BLaER1 (cell line): ENCODE measurements around the gene SEC14L5.
"Not testable (repeated sequence)": the region's sequence is repeated elsewhere in the genome, so short reads cannot be mapped to it uniquely, and the experiment has no call there.

ENCODE experiments used
- H3K27ac ChIP-seq: shearing (Covaris generic); formaldehyde crosslinking; 2 replicates; pipeline ENCODE4 v1.8.1; 2022
- H3K27me3 ChIP-seq: shearing (Covaris generic); formaldehyde crosslinking; 2 replicates; pipeline ENCODE4 v1.8.1; 2022
- H3K36me3 ChIP-seq: shearing (Covaris generic); formaldehyde crosslinking; 2 replicates; pipeline ENCODE4 v1.8.1; 2022
- H3K4me1 ChIP-seq: shearing (Covaris generic); formaldehyde crosslinking; 2 replicates; pipeline ENCODE4 v1.8.1; 2022
- H3K4me2 ChIP-seq: shearing (Covaris generic); formaldehyde crosslinking; 2 replicates; pipeline ENCODE4 v1.8.1; 2022
- H3K4me3 ChIP-seq: shearing (Covaris generic); formaldehyde crosslinking; 2 replicates; pipeline ENCODE4 v1.8.1; 2022
- H3K9ac ChIP-seq: shearing (Covaris generic); formaldehyde crosslinking; 2 replicates; pipeline ENCODE4 v1.8.1; 2022
- H3K9me3 ChIP-seq: shearing (Covaris generic); formaldehyde crosslinking; 2 replicates; pipeline ENCODE4 v1.8.1; 2022
- H4K20me1 ChIP-seq: shearing (Covaris generic); formaldehyde crosslinking; 2 replicates; pipeline ENCODE4 v1.8.1; 2022
- Cebpa-rat ChIP-seq: shearing (Covaris generic); IDR thresholded peaks from 2 replicates; pipeline ENCODE4 v1.8.1; 2022

Gene SEC14L5

GRCh38 chr16:5042574-5043171, 84.5 kb downstream of the SEC14L5 start:
- Histone ChIP-seq H4K20me1 (no peaks in the 10 kb centered on the region), H3K4me2 (no peak overlapping the region), H3K27me3 (peaks cover 4% of the 10 kb centered on the region; the same call in 1 of the 2 replicates), H3K9ac (no peak overlapping the region), H3K4me3 (no peak overlapping the region), H3K4me1 (no peaks in the 10 kb centered on the region), H3K36me3 (no peaks in the 10 kb centered on the region), H3K9me3 (no peaks in the 10 kb centered on the region), H3K27ac (no peak overlapping the region)
- TF ChIP-seq Cebpa-rat, result no peak

DNA sequence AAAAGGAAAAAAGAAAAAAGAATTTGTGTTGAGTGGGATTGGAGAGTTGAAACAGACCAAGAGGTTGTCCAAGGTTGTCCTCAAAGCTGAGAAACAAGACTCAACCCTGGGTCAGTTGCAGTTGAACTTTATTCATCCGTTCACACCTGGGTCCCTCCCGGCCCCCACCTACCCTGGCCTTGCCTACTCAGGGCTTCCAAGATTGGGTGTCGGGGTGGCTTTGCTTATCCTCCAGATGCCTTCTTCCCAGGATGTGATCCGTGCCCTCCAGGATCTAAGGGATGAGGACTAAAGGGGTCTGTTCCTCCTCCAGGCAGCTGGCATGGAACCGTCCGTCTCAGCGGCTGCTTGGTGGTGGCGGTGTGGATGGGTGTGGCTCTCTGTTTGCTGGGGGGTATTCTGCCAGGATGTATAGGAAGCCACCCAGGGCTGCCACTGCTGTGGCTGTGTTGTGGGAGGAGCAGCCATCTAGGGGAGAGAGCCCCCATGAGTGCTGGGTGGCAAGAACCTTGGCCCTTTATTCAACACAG, 85.9 kb downstream of the SEC14L5 start:
- Histone ChIP-seq H3K4me2 (no peak overlapping the region), H3K27me3 (peaks cover 4% of the 10 kb centered on the region; the same call in 1 of the 2 replicates), H3K9ac (no peak overlapping the region), H4K20me1 (no peaks in the 10 kb centered on the region), H3K27ac (no peak overlapping the region), H3K4me1 (no peaks in the 10 kb centered on the region), H3K9me3 (no peaks in the 10 kb centered on the region), H3K36me3 (no peaks in the 10 kb centered on the region), H3K4me3 (no peak overlapping the region)
- TF ChIP-seq Cebpa-rat, result no peak

GRCh38 chr16:5044581-5044980, 86.5 kb downstream of the SEC14L5 start:
- not testable (repeated sequence) for H3K4me2 ChIP-seq, H3K36me3 ChIP-seq, H3K4me1 ChIP-seq, H3K27me3 ChIP-seq, H3K9ac ChIP-seq, H3K9me3 ChIP-seq, H4K20me1 ChIP-seq, H3K27ac ChIP-seq, H3K4me3 ChIP-seq

- no peak overlapping the region for H3K4me2 ChIP-seq
- no peak for TF ChIP-seq Cebpa-rat
- H3K36me3 ChIP-seq, result no peaks in the 10 kb centered on the region
- peaks cover 1% of the 10 kb centered on the region; the same call in 1 of the 2 replicates for H3K27me3 ChIP-seq
- H3K4me1 ChIP-seq, result no peaks in the 10 kb centered on the region
- no peak overlapping the region for H3K27ac ChIP-seq
- H4K20me1 ChIP-seq, result no peaks in the 10 kb centered on the region
- H3K9ac ChIP-seq, result no peak overlapping the region
- H3K9me3 ChIP-seq, result no peaks in the 10 kb centered on the region
- no peak overlapping the region for H3K4me3 ChIP-seq
Measured at GRCh38 chr16:5045499-5046115, 87.5 kb downstream of the SEC14L5 start.

GRCh38 chr16:5046914-5047313, 88.8 kb downstream of the SEC14L5 start:
- Histone ChIP-seq H4K20me1 (no peaks in the 10 kb centered on the region), H3K9me3 (no peaks in the 10 kb centered on the region), H3K4me3 (no peak overlapping the region), H3K4me2 (no peak overlapping the region), H3K27me3 (no peaks in the 10 kb centered on the region), H3K4me1 (no peaks in the 10 kb centered on the region), H3K27ac (no peak overlapping the region), H3K36me3 (no peaks in the 10 kb centered on the region), H3K9ac (no peak overlapping the region)
- TF ChIP-seq Cebpa-rat, result no peak

GRCh38 chr16:5054876-5055865, 97.0 kb downstream of the SEC14L5 start:
- Histone ChIP-seq H3K4me1 (peaks cover 8% of the 10 kb centered on the region), H3K36me3 (no peaks in the 10 kb centered on the region), H4K20me1 (no peaks in the 10 kb centered on the region), H3K27me3 (no peaks in the 10 kb centered on the region), H3K27ac (no peak overlapping the region), H3K9me3 (no peaks in the 10 kb centered on the region), H3K4me3 (no peak overlapping the region), H3K9ac (no peak overlapping the region), H3K4me2 (no peak overlapping the region)
- no peak for TF ChIP-seq Cebpa-rat

DNA sequence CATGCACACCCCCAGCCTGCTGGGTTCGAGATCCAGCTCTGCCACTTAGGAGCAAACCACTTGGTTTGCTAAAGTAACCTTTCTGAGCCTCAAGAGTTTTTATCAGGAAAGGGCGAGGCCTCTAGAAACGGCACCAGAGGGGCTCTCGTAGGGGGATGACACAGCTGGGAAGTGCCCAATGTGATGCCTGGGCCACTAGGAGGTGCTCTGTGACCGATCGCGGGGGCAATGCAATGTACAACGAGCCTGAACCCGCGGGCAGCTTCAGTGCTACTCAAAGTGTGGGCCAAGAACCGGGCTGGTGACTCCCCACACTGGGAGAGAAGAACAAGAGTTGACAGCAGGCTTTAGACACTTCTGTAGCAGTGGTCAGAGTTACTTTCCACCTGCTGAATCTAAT, 98.2 kb downstream of the SEC14L5 start:
- H3K27ac ChIP-seq, result no peak overlapping the region
- no peak overlapping the region for H3K4me3 ChIP-seq
- no peak overlapping the region for H3K9ac ChIP-seq
- H3K4me2 ChIP-seq, result no peak overlapping the region
- no peaks in the 10 kb centered on the region for H3K9me3 ChIP-seq
- no peaks in the 10 kb centered on the region for H3K27me3 ChIP-seq
- H4K20me1 ChIP-seq, result no peaks in the 10 kb centered on the region
- no peak for TF ChIP-seq Cebpa-rat
- peaks cover 9% of the 10 kb centered on the region for H3K4me1 ChIP-seq
- no peaks in the 10 kb centered on the region for H3K36me3 ChIP-seq

GRCh38 chr16:5058476-5058875, 100.3 kb downstream of the SEC14L5 start:
- Histone ChIP-seq H3K9me3 (no peaks in the 10 kb centered on the region), H3K36me3 (no peaks in the 10 kb centered on the region), H4K20me1 (no peaks in the 10 kb centered on the region), H3K9ac (no peak overlapping the region), H3K4me2 (peak overlapping the region; percentile 57), H3K4me1 (peaks cover 28% of the 10 kb centered on the region), H3K4me3 (no peak overlapping the region), H3K27me3 (no peaks in the 10 kb centered on the region), H3K27ac (no peak overlapping the region)
- TF ChIP-seq Cebpa-rat, result no peak

GRCh38 chr16:5059386-5060072, 101.4 kb downstream of the SEC14L5 start:
- Histone ChIP-seq H3K27ac (no peak overlapping the region), H3K27me3 (no peaks in the 10 kb centered on the region), H3K9me3 (no peaks in the 10 kb centered on the region), H4K20me1 (no peaks in the 10 kb centered on the region), H3K36me3 (no peaks in the 10 kb centered on the region), H3K4me3 (no peak overlapping the region), H3K4me1 (peaks cover 28% of the 10 kb centered on the region), H3K4me2 (no peak overlapping the region), H3K9ac (no peak overlapping the region)
- TF ChIP-seq Cebpa-rat, result no peak
